Suppressor macrophage treated with lipopolysaccharide for 4 hours (primary cell): ENCODE results near the gene GRIA3.
"Not testable (repeated sequence)": the region's sequence is repeated elsewhere in the genome, so short reads cannot be mapped to it uniquely, and the experiment has no call there.

Experiments
- DNase-seq: peaks from one replicate; pipeline ENCODE4 v3.0.0-alpha.2; 2020

GRIA3 gene

GRCh38 chrX:123475068-123475724 lies 291.1 kb downstream of the GRIA3 start:
- no peak for DNase-seq

- no peak for DNase-seq
Measured at GRCh38 chrX:123476611-123477219, 292.6 kb downstream of the GRIA3 start.

GRCh38 chrX:123477673-123478072 lies 293.6 kb downstream of the GRIA3 start:
- no peak for DNase-seq

- no peak for DNase-seq
Measured at GRCh38 chrX:123481913-123482851, 298.1 kb downstream of the GRIA3 start.

- no peak for DNase-seq
Measured at GRCh38 chrX:123486297-123486696, 302.2 kb downstream of the GRIA3 start.

GRCh38 chrX:123487236-123487635 lies 303.2 kb downstream of the GRIA3 start:
- DNase-seq: no peak

- no peak for DNase-seq
Measured at GRCh38 chrX:123487669-123488068, 303.6 kb downstream of the GRIA3 start.

- DNase-seq: no peak
Measured at GRCh38 chrX:123489011-123489410, 304.9 kb downstream of the GRIA3 start.

GRCh38 chrX:123493857-123494256 lies 309.8 kb downstream of the GRIA3 start:
- DNase-seq: no peak

- no peak for DNase-seq
Measured at GRCh38 chrX:123499787-123500186, 315.7 kb downstream of the GRIA3 start.

- DNase-seq: no peak
Measured at GRCh38 chrX:123504047-123504446, 320.0 kb downstream of the GRIA3 start.

GRCh38 chrX:123504630-123505270 lies 320.7 kb downstream of the GRIA3 start:
- DNase-seq: no peak

GRCh38 chrX:123513585-123514278 lies 329.7 kb downstream of the GRIA3 start:
- DNase-seq: no peak

- not testable (repeated sequence) for DNase-seq
Measured at GRCh38 chrX:123514279-123514640, 330.2 kb downstream of the GRIA3 start.

GRCh38 chrX:123518791-123519190 lies 334.7 kb downstream of the GRIA3 start:
- DNase-seq: no peak

GRCh38 chrX:123525123-123525725 lies 341.1 kb downstream of the GRIA3 start:
- no peak for DNase-seq

GRCh38 chrX:123530726-123531125 lies 346.6 kb downstream of the GRIA3 start:
- DNase-seq: not testable (repeated sequence)
